ENCODE data around the gene MACROH2A1. TPM values are rescaled to one million over a fixed set of nuclear protein-coding genes. Genes with fewer than 3 reads are reported as not detected.

Gene MACROH2A1
- total and polyA plus RNA-seq, 10 of the 15 experiments (the other 5 are each of a cell fraction or from before 2014, with no cell fraction given): 45.7 to 230 (median 196) TPM

GRCh38 chr5:135423846-135424168 lies 24.8 kb upstream of the MACROH2A1 start:
- ATAC-seq (no peak), FAIRE-seq (no peak), DNase-seq (ENCODE audit: low read depth, low spot score) (no peak)
- no peak for TF ChIP-seq IRF5 (IDR thresholded peaks at IDR 0.05; ENCODE audit: borderline replicate concordance)
- TF ChIP-seq CREB1 (IDR thresholded peaks at IDR 0.05; ENCODE audit: low read depth): no peak
- no peak for TF ChIP-seq STAT1 (conservative IDR thresholded peaks at IDR 0.05)
- TF ChIP-seq, protein P1, sequence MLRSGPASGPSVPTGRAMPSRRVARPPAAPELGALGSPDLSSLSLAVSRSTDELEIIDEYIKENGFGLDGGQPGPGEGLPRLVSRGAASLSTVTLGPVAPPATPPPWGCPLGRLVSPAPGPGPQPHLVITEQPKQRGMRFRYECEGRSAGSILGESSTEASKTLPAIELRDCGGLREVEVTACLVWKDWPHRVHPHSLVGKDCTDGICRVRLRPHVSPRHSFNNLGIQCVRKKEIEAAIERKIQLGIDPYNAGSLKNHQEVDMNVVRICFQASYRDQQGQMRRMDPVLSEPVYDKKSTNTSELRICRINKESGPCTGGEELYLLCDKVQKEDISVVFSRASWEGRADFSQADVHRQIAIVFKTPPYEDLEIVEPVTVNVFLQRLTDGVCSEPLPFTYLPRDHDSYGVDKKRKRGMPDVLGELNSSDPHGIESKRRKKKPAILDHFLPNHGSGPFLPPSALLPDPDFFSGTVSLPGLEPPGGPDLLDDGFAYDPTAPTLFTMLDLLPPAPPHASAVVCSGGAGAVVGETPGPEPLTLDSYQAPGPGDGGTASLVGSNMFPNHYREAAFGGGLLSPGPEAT (IDR thresholded peaks at IDR 0.05; ENCODE audit: low read depth): no peak
- no peak for TF ChIP-seq MXI1 (IDR thresholded peaks at IDR 0.05; ENCODE audit: low read depth, low read length)
- TF ChIP-seq CBX5 (IDR thresholded peaks at IDR 0.05; ENCODE audit: low read depth): no peak
- no peak for TF ChIP-seq HCFC1 (IDR thresholded peaks at IDR 0.05; ENCODE audit: low read length)
- no peak for TF ChIP-seq FOXK2 (IDR thresholded peaks at IDR 0.05)
- TF ChIP-seq CREM (IDR thresholded peaks at IDR 0.05; ENCODE audit: low read depth): no peak
- no peak for TF ChIP-seq RCOR1 (conservative IDR thresholded peaks at IDR 0.05; ENCODE audit: low read depth, low read length)
- WGBS (ENCODE audit: insufficient coverage, insufficient replicate concordance, low lambda C conversion rate, missing lambda C conversion rate): 31% methylated on average over 1 of the region's 1 CpG
- Histone ChIP-seq H4K20me1 (ENCODE audit: control insufficient read depth, insufficient read depth) (no peaks in the 10 kb centered on the region), H3K36me3 (ENCODE audit: control insufficient read depth in 2 of 2, insufficient read depth in 2 of 2, low read length in 1 of 2) (no peaks in the 10 kb centered on the region), H3K9ac (ENCODE audit: control insufficient read depth, insufficient read depth, low read length) (no peak overlapping the region), H3K4me1 (ENCODE audit: control insufficient read depth, insufficient read depth, low read length) (no peaks in the 10 kb centered on the region), H3K27ac (ENCODE audit: control insufficient read depth, insufficient read depth) (no peak overlapping the region), H3K4me2 (ENCODE audit: control insufficient read depth, insufficient read depth) (no peak overlapping the region), H3K27me3 (replicated peaks in 1 of 2; ENCODE audit: control insufficient read depth in 2 of 2, insufficient read depth in 2 of 2, low read length in 1 of 2) (peaks cover 0 to 3% of the 10 kb centered on the region in 2 experiments; a peak in 1 of 4 replicates), H3K4me3 (no peak overlapping the region), H3K9me3 (replicated peaks; ENCODE audit: control insufficient read depth, insufficient read depth, low read length) (peaks cover 3% of the 10 kb centered on the region; the same call in 2 of the 3 replicates), H3K79me2 (ENCODE audit: control insufficient read depth, insufficient read depth, low read length) (no peaks in the 10 kb centered on the region), H2AFZ (ENCODE audit: control insufficient read depth, low read depth, low read length) (no peak overlapping the region)
- CTCF ChIA-PET: interaction anchor here (0.6 to 1.2 kb wide), 4 partner anchors 34 to 750 kb away, joined by 3 to 4 read pairs (median 3); no protein-coding TSS in a partner anchor
- POLR2A ChIA-PET: no interaction called here
- intact Hi-C loops (cut with micrococcal nuclease; ENCODE audit: unreplicated experiment) (no loop called here), in situ Hi-C loops (cut with MboI) (no loop called here)
- no TSS peak for BruUV-seq (replicated peaks)
- RAD21 ChIA-PET (ENCODE audit: unreplicated experiment): no interaction called here
- SMC1A ChIA-PET (ENCODE audit: uncharacterized antibody, unreplicated experiment): interaction anchor here (1.1 to 1.6 kb wide), 3 partner anchors 12 to 142 kb away, joined by 3 to 4 read pairs (median 3); no protein-coding TSS in a partner anchor
